Activated CD8-positive, alpha-beta memory T cell treated with anti-CD3 and anti-CD28 coated beads for 36 hours (primary cell): ENCODE data around the gene SFMBT1. TPM values are rescaled to one million over a fixed set of nuclear protein-coding genes. Genes with fewer than 3 reads are reported as not detected.

ENCODE experiments used
- CTCF ChIA-PET: fragments of 350-600 bp; sonication (Branson Sonifier 250); formaldehyde crosslinking; loops from one replicate; lab custom pipeline; 2021; ENCODE audit warnings: antibody characterized with exemption; lab: Charles Lee
- POLR2A ChIA-PET: fragments of 350-600 bp; sonication (Branson Sonifier 250); formaldehyde crosslinking; loops from one replicate; lab custom pipeline; 2021; ENCODE audit warnings: antibody characterized with exemption; lab: Charles Lee
- total RNA-seq, 2 experiments: library from RNA; stranded (reverse); gene quantifications; one replicate each; pipeline ENCODE4 v1.2.3, GENCODE V29; 2021

The SFMBT1 gene
- total RNA-seq = 10 to 100 TPM; 17.4 to 20.3 TPM

- POLR2A ChIA-PET = interaction anchor here (0.6 to 1.2 kb wide), 7 partner anchors 28 to 153 kb away, joined by 3 to 7 read pairs (median 4); partner anchors contain the start of gene STIMATE
- CTCF ChIA-PET = interaction anchor here (0.6 to 1.5 kb wide), 4 partner anchors 16 to 163 kb away, joined by 3 to 5 read pairs (median 3); no protein-coding TSS in a partner anchor
Measured at GRCh38 chr3:53045518-53046170, at the start of gene SFMBT1. Gene SFMBT1 (minus strand): TSS chr3:53046073. CDS start chr3:52969128, 76,945 bp downstream.

- POLR2A ChIA-PET = no interaction called here
- CTCF ChIA-PET = interaction anchor here (0.7 to 1.0 kb wide), 2 partner anchors 21 to 23 kb away, joined by 3 to 4 read pairs; no protein-coding TSS in a partner anchor
Measured at GRCh38 chr3:53092942-53093341, 47.1 kb upstream of the SFMBT1 start.

- ChIA-PET CTCF (interaction anchor here (0.7 kb wide), 1 partner anchor 24 kb away, joined by 4 read pairs; no protein-coding TSS in a partner anchor), POLR2A (no interaction called here)
Measured at GRCh38 chr3:53092216-53092615, 46.3 kb upstream of the SFMBT1 start.

- POLR2A ChIA-PET = no interaction called here
- CTCF ChIA-PET = no interaction called here
Measured at GRCh38 chr3:53091011-53091410, 45.1 kb upstream of the SFMBT1 start.

GRCh38 chr3:53089511-53089910 is 43.6 kb upstream of the SFMBT1 start:
- ChIA-PET POLR2A (no interaction called here), CTCF (no interaction called here)

GRCh38 chr3:53085476-53085875 is 39.6 kb upstream of the SFMBT1 start:
- CTCF ChIA-PET = no interaction called here

GRCh38 chr3:53084310-53085001 is 38.6 kb upstream of the SFMBT1 start:
- CTCF ChIA-PET = no interaction called here
- POLR2A ChIA-PET = no interaction called here

More at GRCh38 chr3:53085476-53085875, 39.6 kb upstream of the SFMBT1 start:
- POLR2A ChIA-PET = no interaction called here

GRCh38 chr3:53083949-53084309 is 38.1 kb upstream of the SFMBT1 start:
- ChIA-PET POLR2A (interaction anchor here (0.7 kb wide), 1 partner anchor 243 kb away, joined by 8 read pairs; no protein-coding TSS in a partner anchor), CTCF (no interaction called here)

- ChIA-PET POLR2A (interaction anchor here (0.7 kb wide), 1 partner anchor 242 kb away, joined by 8 read pairs; no protein-coding TSS in a partner anchor), CTCF (interaction anchor here (0.7 kb wide), 2 partner anchors 59 to 227 kb away, joined by 3 read pairs; no protein-coding TSS in a partner anchor)
Measured at GRCh38 chr3:53083521-53083920, 37.6 kb upstream of the SFMBT1 start.

- POLR2A ChIA-PET = interaction anchor here (0.6 kb wide), 1 partner anchor 196 kb away, joined by 7 read pairs; no protein-coding TSS in a partner anchor
- CTCF ChIA-PET = interaction anchor here (0.7 kb wide), 2 partner anchors 59 to 226 kb away, joined by 3 read pairs; no protein-coding TSS in a partner anchor
Measured at GRCh38 chr3:53082736-53083135, 36.9 kb upstream of the SFMBT1 start.

- POLR2A ChIA-PET = no interaction called here
- CTCF ChIA-PET = no interaction called here
Measured at GRCh38 chr3:53081318-53081717, 35.4 kb upstream of the SFMBT1 start.

GRCh38 chr3:53080612-53081205 is 34.8 kb upstream of the SFMBT1 start:
- ChIA-PET POLR2A (no interaction called here), CTCF (interaction anchor here (0.9 kb wide), 1 partner anchor 143 kb away, joined by 3 read pairs; no protein-coding TSS in a partner anchor)

GRCh38 chr3:53079791-53080555 is 34.1 kb upstream of the SFMBT1 start:
- POLR2A ChIA-PET = no interaction called here
- CTCF ChIA-PET = interaction anchor here (0.9 kb wide), 1 partner anchor 142 kb away, joined by 3 read pairs; no protein-coding TSS in a partner anchor

GRCh38 chr3:53079147-53079546 is 33.3 kb upstream of the SFMBT1 start:
- POLR2A ChIA-PET = no interaction called here
- CTCF ChIA-PET = no interaction called here

GRCh38 chr3:53078656-53079055 is 32.8 kb upstream of the SFMBT1 start:
- CTCF ChIA-PET = no interaction called here
- POLR2A ChIA-PET = no interaction called here

- POLR2A ChIA-PET = no interaction called here
- CTCF ChIA-PET = no interaction called here
Measured at GRCh38 chr3:53077476-53078220, 31.8 kb upstream of the SFMBT1 start.

- ChIA-PET POLR2A (no interaction called here), CTCF (no interaction called here)
Measured at GRCh38 chr3:53075743-53076140, 29.9 kb upstream of the SFMBT1 start.
